Stimulated activated CD8-positive, alpha-beta memory T cell treated with anti-CD3 and anti-CD28 coated beads, Interleukin-2, amount 100 ng/mL, for 1 hour (primary cell): Measurements from ENCODE around the gene HDHD3.
"Not testable (repeated sequence)": the region's sequence is repeated elsewhere in the genome, so short reads cannot be mapped to it uniquely, and the experiment has no call there.

Source experiments
- DNase-seq, 2 donors: peaks; one replicate each; pipeline ENCODE4 v3.0.0-alpha.2; 2020; ENCODE audit warnings: low read depth in 2 of 2

The HDHD3 gene

DNA sequence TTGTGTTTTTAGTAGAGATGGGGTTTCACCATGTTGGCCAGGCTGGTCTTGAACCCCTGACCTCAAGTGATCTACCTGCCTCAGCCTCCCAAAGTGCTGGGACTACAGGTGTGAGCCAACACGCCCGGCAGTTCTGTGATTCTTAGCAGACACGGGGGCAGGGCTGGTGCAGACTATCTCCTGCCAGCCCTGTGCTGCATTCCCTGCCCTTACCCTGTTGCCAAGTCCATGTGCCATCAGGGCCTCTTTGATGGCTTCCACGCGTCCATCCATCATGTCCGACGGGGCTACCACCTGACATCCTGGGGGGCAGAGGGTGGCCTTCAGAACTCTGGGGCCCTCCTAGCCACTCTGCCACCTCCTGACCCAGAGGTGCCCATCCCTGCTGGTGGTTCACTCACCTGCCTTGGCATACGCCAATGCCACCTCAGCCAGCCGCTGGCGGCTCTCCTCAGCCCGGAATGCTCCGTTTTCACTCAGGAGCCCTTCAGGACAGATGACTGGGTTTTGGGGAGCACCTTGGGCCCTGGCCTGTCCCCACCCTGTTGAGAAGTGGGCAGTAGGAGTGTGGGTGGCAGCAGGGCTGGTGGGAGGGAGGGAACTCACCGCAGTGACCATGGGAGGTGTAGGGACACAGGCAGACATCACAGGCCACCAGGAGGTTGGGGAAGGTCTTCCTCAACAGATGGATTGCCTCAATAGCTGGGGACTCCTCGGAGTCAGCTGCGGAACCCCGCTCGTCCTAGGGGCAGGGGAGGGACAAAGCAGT, 13.6 kb upstream of the HDHD3 start:
- DNase-seq, result no peak

- DNase-seq, result no peak
These were observed 12.7 kb upstream of the HDHD3 start for GRCh38 chr9:113389451-113389850.

DNA sequence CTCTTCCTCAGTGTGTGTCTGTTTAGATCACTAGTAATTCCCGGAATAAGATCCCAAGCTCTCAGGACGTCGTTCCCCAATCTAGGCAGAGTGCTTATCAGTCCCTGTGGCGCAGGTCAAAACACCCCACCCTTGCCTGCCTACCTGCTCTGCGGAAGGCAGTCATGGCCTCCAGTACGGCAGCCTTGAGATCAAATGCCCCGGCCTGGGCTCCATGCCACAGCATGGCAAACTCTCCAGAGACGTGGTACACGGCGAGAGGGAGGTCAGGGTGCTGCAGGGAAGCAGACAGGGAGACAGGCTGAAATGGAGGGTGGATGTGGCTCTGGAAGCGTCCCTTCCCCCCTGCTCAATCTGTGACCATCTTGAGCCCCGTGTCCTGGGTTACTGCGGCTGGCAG, 12.0 kb upstream of the HDHD3 start:
- no peak for DNase-seq

- DNase-seq, result no peak
These were observed 10.9 kb upstream of the HDHD3 start for GRCh38 chr9:113387560-113388230.

DNA sequence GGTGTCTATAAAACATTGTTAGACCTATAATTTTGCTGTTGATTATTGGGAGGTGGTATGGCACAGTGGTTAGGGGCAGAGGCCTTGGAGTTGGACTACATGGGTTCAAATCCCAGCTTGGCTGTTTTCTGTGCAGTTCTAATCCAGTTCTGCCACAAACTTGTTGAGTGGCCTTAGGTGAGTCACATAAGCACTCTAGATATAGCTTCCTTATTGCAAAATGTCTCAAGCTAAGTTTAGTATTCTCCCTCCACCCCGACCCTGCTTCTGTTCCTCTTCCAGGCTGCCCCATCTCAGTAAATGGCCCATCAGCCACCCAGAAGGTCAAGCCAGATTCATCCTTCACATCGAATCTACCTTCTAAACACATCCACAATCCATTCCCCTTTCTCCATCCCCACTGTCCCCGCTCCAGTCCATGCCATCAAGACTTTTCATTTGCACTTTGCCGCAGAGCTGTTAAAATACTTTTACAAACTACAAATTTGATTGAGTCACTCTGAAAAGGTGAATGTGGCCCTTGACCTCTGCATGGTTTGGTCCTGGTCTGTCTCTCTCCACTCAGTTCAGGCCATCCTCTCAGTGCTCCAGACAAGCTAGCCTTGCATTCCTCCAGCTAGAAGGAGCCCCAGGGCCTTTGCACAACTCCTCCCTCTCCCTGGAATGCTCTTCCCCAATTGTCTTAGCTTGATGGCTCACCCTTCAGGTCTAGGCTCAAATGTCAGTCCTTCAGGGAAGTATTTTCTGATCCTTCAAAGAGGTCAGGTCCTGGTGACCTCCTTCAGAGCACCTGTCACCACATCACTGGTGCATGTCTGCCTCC, 10.0 kb upstream of the HDHD3 start:
- no peak for DNase-seq

- no peak for DNase-seq
These were observed 5.2 kb upstream of the HDHD3 start for GRCh38 chr9:113381909-113382411.

DNA sequence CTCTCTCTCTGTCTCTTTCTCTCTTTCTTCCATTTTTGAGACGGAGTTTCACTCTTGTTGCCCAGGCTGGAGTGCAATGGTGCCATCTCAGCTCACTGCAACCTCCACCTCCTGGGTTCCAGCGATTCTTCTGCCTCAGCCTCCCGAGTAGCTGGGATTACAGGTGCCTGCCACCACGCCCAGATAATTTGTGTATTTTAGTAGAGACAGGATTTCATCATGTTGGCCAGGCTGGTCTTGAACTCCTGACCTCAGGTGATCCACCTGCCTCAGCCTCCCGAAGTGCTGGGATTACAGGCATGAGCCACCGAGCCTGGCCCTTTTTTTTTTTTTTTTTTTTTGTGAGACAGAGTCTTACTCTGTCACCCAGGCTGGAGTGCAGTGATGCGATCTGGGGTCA, 4.7 kb upstream of the HDHD3 start:
- not testable (repeated sequence) for DNase-seq

- DNase-seq, result no peak
These were observed 4.1 kb upstream of the HDHD3 start for GRCh38 chr9:113380869-113381378.

- not testable (repeated sequence) for DNase-seq
These were observed 3.0 kb upstream of the HDHD3 start for GRCh38 chr9:113379829-113380210.

DNA sequence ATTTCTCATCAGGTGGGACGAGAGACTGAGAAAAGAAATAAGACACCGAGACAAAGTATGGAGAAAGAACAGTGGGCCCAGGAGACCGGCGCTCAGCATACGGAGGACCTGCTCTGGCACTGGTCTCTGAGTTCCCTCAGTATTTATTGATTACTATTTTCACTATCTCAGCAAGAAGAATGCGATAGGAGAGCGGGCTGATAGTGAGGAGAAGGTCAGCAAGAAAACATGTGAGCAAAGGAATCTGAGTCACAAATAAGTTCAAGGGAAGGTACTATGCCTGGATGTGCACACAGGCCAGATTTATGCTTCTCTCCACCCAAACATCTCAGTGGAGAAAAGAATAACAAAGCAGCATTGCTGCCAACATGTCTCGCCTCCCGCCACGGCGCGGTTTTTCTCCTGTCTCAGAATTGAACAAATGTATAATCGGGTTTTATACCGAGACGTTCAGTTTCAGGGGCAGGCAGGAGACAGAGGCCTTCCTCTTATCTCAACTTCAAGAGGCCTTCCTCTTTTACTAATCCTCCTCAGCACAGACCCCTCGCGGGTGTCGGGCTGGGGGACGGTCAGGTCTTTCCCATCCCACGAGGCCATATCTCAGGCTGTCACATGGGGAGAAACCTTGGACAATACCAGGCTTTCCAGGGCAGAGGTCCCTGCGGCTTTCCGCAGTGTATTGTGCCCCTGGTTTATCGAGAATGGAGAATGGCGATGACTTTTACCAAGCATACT, 2.5 kb upstream of the HDHD3 start:
- not testable (repeated sequence) for DNase-seq

DNA sequence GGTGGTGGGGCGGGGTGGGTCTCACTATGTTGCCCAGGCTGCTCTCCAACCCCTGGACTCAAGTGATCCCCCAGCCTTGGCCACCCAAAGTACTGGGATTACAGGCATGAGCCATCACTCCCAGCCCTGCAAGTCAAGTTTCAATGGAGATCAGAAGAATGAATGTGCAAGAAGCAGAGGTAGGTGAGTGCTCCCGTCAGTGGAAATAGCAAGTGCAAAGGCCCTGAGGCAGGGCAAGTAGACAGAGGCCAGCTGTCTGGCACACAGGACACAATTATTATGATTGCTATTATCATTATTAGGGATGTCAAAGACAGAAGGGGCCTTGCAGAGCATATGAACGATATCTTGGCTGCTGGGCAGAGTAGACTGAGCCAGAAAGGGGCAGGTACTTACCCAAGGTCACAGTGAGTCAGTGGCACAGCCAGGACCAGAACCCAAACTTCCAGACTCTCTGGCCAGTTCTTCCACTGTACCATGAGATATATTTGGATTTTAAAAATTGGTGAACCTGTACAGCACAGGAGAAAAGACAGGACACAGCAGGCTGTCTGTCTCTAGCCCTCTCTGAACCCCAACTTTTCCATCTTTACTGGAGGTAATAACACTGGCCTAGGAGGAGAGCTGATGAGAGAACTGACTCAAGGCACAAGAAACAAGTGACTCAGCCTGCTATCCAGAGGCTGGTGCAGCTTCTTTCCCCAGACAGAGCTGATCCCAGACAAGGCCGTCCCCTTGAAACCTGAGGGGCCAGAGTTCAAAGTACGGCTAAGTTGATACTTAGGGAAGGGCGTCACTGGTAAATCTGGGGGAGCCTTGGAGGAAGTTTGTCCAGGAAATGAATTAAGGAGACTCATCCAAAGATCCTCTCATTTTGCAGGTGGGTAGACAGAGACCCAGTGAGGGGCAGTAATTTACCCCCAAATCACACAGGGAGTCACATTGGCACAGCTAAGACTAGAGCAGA, 1.4 kb downstream of the HDHD3 start:
- no peak for DNase-seq

- no peak for DNase-seq
These were observed 3.0 kb downstream of the HDHD3 start for GRCh38 chr9:113373676-113374392.

DNA sequence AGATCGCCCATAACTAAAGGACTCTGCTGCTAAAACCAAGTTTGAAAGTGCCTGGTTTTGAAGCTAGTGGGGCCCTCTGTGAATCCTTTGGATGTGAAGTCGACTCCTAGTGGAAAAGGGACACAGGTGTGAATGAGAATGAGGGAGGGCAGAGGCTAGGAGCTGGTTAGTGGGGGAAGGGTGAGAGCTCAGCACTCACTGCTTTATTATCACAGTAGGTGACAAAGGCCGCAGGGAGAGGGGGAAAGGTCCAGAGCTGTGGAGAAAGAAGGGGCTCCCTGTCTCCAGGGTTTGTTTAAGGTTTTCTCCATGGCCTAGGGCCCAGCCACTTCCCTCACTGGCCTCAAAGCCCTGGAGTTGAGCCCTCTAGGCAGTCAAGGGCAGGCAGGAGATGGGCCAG, 3.5 kb downstream of the HDHD3 start:
- DNase-seq, result no peak

DNA sequence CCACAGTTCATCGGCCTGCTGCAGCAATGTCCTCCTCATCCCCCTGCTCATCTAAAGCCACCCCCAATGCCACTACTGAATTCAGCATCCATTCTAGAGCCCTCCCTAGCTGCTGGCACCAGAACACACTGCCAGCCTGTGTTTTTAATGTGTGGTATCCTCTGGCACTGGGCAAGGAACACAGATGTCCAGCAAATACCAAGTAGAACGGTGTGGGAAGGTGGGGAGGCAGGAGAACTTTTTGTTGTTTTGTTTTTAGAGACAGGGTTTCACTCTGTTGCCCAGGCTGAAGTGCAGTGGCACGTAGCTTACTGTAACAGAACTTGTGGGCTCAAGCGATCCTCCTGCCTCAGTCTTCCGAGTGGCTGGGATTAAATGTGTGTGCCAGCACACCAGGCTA, 4.7 kb downstream of the HDHD3 start:
- no peak for DNase-seq

- DNase-seq, result no peak
These were observed 5.9 kb downstream of the HDHD3 start for GRCh38 chr9:113370806-113371325.

DNA sequence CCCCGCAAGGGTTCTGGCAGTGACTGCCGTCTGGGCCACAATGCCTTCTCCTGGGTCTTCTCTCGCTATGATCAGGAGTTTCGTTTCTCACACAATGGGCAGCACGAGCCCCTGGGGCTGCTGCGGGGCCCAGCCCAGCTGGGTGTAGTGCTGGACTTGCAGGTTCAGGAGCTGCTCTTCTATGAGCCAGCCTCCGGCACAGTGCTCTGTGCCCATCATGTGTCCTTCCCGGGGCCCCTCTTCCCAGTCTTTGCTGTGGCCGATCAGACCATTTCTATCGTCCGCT, 7.0 kb downstream of the HDHD3 start:
- no peak for DNase-seq

DNA sequence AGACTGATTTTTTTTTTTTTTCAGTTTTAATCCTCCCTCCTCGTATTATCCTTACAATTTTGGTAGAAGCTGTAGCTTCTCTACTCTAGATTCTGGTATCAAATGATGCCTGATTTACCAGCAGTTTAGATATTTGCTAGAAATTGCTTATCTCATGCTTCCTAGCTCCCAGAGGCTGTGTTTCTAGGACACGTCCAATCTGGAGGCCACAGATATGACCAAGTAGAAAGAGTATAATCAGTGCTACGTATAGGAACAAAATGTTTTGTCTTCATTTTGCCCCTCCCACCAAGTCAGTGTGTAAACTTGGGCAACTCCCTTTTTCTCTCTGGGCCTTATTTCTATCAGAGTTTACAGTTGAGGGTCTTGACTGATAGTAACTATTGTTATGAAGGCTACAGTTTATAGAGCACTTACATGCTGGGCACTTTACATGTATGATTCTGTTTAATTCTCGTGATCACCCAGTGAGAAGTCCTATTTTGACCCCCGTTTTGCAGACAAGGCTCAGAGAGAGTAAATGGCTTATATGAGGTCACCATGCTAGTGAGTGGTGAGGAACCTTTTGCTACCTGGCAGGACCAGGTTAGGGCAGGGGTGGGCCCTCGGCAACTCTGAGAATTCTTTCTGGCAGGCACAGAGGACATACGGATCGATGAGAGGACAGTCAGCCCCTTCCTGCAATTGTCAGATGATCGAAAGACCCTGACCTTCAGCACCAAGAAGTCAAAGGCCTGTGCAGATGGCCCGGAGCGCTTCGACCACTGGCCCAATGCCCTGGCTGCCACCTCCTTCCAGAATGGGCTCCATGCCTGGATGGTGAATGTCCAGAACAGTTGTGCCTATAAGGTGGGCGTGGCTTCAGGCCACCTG, 7.6 kb downstream of the HDHD3 start:
- DNase-seq, result no peak

DNA sequence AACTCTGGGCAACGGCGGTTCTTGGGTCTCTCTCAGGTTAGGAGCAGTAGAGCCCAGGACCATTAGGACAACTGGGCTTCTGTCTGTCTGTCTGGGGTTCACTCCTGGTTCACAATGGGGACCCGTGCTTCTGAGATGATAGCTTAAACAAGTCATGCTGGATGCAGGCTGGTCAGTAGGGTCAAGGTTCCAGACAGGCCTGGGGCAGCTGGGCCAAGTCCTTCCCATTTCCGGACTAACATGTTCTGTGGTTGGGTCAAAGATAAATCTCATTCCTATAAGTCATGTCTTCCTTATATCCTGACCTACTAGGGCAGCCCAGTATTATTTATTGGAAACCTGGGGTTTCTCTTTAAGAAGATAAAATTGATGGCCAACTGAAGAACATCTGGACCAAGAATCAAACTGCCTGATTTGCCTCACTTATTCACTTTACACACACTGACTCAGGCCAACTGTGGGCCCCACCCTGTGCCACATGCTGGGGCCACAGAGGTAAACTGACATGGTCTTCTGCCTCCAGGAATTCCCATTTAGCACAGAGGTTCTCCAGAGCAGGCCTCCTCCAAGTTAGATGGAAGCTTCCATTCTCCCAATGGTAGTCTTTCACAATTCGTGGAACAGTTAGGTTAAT, 8.3 kb downstream of the HDHD3 start:
- no peak for DNase-seq
